ENCODE measurements around the gene IL10RB.
A peak's percentile ranks its signal among the peaks of the same experiment; 100 is the strongest.

GRCh38 chr21:33266050-33266788 is at the start of gene IL10RB:
- TF ChIP-seq POLR2AphosphoS5 (IDR thresholded peaks at IDR 0.05; ENCODE audit: low read depth, low read length) = peak; percentile 41
- TF ChIP-seq POLR2A (IDR thresholded peaks at IDR 0.05; ENCODE audit: low read depth, low read length) = peak; percentile 66

Measured in GM12892 (cell line).